Spleen (tissue), 7 donors: ENCODE results near the gene POLR3E.

Experiments
- CTCF ChIP-seq, 11 experiments: fragments of 200-600 bp in 7 of 11; fragments of 450-650 bp in 4 of 11; sonication (generic) in 4 of 11; IDR thresholded peaks in 8 of 11; conservative IDR thresholded peaks in 3 of 11; 1 replicate in 7 of 11; 2 replicates in 4 of 11; pipeline versions ENCODE4 v1.4.0 to v1.8.0; 2016 to 2021; ENCODE audit warnings: antibody characterized with exemption in 11 of 11, inconsistent platforms in 4 of 11, mild to moderate bottlenecking in 1 of 11
- POLR2A ChIP-seq, 3 donors: fragments of 450-650 bp; IDR thresholded peaks; one replicate each; pipeline ENCODE4 v1.5.1; 2017; ENCODE audit warnings: antibody characterized with exemption in 3 of 3, mild to moderate bottlenecking in 1 of 3
- POLR2AphosphoS5 ChIP-seq, 3 donors: sonication (generic); formaldehyde crosslinking; IDR thresholded peaks; one replicate each; pipeline ENCODE4 v1.5.1; 2017; ENCODE audit warnings: antibody characterized with exemption in 3 of 3
- donor health status: DM: no; HTN: no; CAD: no; lungs with moderate emphysema.
- donor health status: DM: no; HTN: no; CAD: no.
- donor health status: DM: no; HTN: no; CAD: no.

GRCh38 chr16:22324787-22325597 lies 27.8 kb downstream of the POLR3E start:
- TF ChIP-seq POLR2AphosphoS5 (IDR thresholded peaks at IDR 0.05) (peak in 1 of 3 donors; percentile 29), CTCF (IDR thresholded peaks at IDR 0.05 in 8 of 11, conservative IDR thresholded peaks at IDR 0.05 in 3 of 11) (no peak), POLR2A (IDR thresholded peaks at IDR 0.05) (no peak)
